Thoracic aorta (tissue), 2 donors: ENCODE measurements around the gene INPP5J. TPM values are rescaled to one million over a fixed set of nuclear protein-coding genes. Genes with fewer than 3 reads are reported as not detected.
"Not testable (repeated sequence)": the region's sequence is repeated elsewhere in the genome, so short reads cannot be mapped to it uniquely, and the experiment has no call there.

Experiments used
- ATAC-seq: fragments of 150-250 bp; one replicate; pipeline ENCODE4 v1.8.0; 2017; ENCODE audit warnings: low read depth; ENCODE audit not compliant: insufficient number of reproducible peaks, low FRiP score
- DNase-seq: peaks from one replicate; pipeline ENCODE4 v3.0.0-alpha.2; 2020; ENCODE audit warnings: low spot score
- H3K27ac ChIP-seq, 2 donors: fragments of 200-600 bp; sonication (generic); 1 replicate in 1 of 2; 2 replicates in 1 of 2; pipeline ENCODE4 v1.5.1; 2016; ENCODE audit warnings: mild to moderate bottlenecking in 2 of 2, moderate library complexity in 2 of 2
- H3K27me3 ChIP-seq: fragments of 200-600 bp; sonication (generic); replicated peaks from 2 replicates; pipeline ENCODE4 v1.6.0; 2016; ENCODE audit warnings: mild to moderate bottlenecking; ENCODE audit not compliant: insufficient read depth
- H3K36me3 ChIP-seq: fragments of 200-600 bp; sonication (generic); one replicate; pipeline ENCODE4 v1.5.1; 2016
- H3K4me1 ChIP-seq, 2 donors: fragments of 200-600 bp; sonication (generic); 1 replicate in 1 of 2; 2 replicates in 1 of 2; pipeline versions ENCODE4 v1.5.1 to v1.6.0; 2016; ENCODE audit warnings: low read depth in 2 of 2, mild to moderate bottlenecking in 1 of 2; ENCODE audit not compliant: control insufficient read depth in 1 of 2
- H3K4me3 ChIP-seq: fragments of 200-600 bp; sonication (generic); 2 replicates; pipeline ENCODE4 v1.5.1; 2016; ENCODE audit warnings: mild to moderate bottlenecking
- H3K9me3 ChIP-seq: fragments of 200-600 bp; sonication (generic); 2 replicates; pipeline ENCODE4 v1.5.1; 2016
- total RNA-seq, 2 donors: library from RNA; depleted of rRNA; stranded (reverse); fragments of >200 nt; gene quantifications; one replicate each; pipeline versions ENCODE4 v1.1.0 to v1.2.3, GENCODE V29; 2016
- TF ChIP-seq, protein P1 (sequence below): fragments of 200-600 bp; sonication (generic); IDR thresholded peaks from one replicate; pipeline ENCODE4 v1.5.1; 2019; ENCODE audit warnings: antibody characterized with exemption

The INPP5J gene
- total RNA-seq, 2 donors from 2014 or later, result 2.3 to 4.1 TPM

DNA sequence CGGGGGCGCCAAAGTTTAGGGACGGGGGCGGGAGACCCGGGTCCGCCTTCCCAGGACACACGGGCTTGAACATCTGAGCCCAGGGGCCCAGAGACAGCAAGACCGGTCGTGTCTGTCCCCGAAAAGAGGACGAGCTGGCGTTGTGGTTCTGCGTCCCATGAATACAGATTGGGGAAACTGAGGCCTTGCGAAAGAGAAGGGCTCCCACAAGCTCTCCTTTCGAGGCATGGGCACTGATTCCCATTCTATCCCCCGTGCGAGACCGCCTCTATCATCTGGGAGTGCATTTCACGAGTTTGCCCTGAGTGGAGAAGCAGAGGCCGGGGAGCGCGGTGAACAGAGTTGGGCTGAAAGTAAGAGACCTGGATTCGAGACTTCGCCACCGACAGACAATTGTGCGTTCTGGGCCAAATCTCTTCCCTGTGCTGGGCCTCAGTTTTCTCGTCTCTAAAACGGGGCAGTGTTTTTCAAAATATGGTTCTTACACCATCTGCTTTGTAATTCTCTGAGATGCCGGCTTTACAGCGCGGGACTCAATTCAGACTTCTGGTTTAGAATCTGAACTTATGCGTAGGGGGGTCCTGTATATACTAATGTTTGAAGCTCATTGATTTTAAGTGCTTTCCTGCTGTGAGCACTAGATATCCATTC lies 37.7 kb downstream of the INPP5J start:
- DNase-seq (no peak), ATAC-seq (peak; percentile 1)
- no peaks in the 10 kb centered on the region for H3K9me3 ChIP-seq
- H3K27me3 ChIP-seq, result no peaks in the 10 kb centered on the region
- H3K4me1 ChIP-seq, result peaks cover 30 to 62% of the 10 kb centered on the region in 2 donors
- H3K36me3 ChIP-seq, result no peaks in the 10 kb centered on the region
- peak overlapping the region; percentile 75 for H3K4me3 ChIP-seq
- TF ChIP-seq, protein P1, sequence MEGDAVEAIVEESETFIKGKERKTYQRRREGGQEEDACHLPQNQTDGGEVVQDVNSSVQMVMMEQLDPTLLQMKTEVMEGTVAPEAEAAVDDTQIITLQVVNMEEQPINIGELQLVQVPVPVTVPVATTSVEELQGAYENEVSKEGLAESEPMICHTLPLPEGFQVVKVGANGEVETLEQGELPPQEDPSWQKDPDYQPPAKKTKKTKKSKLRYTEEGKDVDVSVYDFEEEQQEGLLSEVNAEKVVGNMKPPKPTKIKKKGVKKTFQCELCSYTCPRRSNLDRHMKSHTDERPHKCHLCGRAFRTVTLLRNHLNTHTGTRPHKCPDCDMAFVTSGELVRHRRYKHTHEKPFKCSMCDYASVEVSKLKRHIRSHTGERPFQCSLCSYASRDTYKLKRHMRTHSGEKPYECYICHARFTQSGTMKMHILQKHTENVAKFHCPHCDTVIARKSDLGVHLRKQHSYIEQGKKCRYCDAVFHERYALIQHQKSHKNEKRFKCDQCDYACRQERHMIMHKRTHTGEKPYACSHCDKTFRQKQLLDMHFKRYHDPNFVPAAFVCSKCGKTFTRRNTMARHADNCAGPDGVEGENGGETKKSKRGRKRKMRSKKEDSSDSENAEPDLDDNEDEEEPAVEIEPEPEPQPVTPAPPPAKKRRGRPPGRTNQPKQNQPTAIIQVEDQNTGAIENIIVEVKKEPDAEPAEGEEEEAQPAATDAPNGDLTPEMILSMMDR, result no peak
- peak overlapping the region; percentile 81 to 95 for H3K27ac ChIP-seq

DNA sequence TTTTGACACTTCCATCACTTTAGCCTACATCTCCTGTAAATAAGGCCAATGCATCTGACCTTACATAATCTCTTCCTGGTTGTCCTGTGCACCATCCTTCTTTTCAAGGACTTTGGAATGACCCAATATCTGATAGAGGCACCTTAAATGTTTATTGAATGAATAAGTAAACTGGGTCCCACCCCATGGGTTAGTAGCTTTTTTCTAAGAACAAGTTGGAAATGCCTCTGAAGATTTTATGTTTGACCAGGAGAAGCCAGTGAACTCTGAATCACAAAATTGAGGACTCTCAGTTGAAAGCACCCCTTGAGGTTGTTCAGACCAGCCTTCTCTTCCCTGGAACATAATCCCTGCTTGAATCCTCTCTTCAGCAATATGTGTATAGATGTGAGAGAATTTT lies 38.6 kb downstream of the INPP5J start:
- H3K36me3 ChIP-seq, result no peaks in the 10 kb centered on the region
- H3K27me3 ChIP-seq, result no peaks in the 10 kb centered on the region
- ATAC-seq (no peak), DNase-seq (no peak)
- peak overlapping the region; percentile 81 to 95 for H3K27ac ChIP-seq
- TF ChIP-seq, protein P1, result no peak
- peak overlapping the region; percentile 75 for H3K4me3 ChIP-seq
- peaks cover 25 to 59% of the 10 kb centered on the region in 2 donors for H3K4me1 ChIP-seq
- H3K9me3 ChIP-seq, result no peaks in the 10 kb centered on the region

- Histone ChIP-seq H3K36me3 (no peaks in the 10 kb centered on the region), H3K27me3 (no peaks in the 10 kb centered on the region), H3K9me3 (no peaks in the 10 kb centered on the region), H3K4me1 (peaks cover 28 to 56% of the 10 kb centered on the region in 2 donors), H3K27ac (peak overlapping the region; percentile 81 to 95), H3K4me3 (peak overlapping the region; percentile 75)
- DNase-seq (no peak), ATAC-seq (no peak)
- TF ChIP-seq, protein P1, result peak; percentile 7
Observed at GRCh38 chr22:31162015-31162765, 39.4 kb downstream of the INPP5J start.

DNA sequence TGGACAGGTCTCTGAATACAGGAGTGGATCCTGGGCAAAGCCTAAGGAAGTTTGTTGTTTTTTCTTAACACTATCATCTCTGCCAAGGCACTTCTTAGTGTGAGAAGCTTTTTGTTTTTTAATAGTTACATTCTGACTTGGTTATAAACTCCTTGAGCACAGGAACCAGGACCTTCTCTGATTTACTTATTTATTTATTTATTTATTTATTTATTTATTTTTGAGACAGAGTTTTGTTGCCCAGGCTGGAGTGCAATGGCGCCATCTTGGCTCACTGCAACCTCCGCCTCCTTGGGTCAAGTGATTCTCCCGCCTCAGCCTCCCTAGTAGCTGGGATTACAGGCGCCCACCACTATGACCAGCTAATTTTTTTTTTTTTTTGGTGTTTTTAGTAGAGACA lies 48.2 kb downstream of the INPP5J start:
- DNase-seq, result no peak
- H3K9me3 ChIP-seq, result no peaks in the 10 kb centered on the region
- H3K4me1 ChIP-seq, result peaks cover 43 to 77% of the 10 kb centered on the region in 2 donors
- no peaks in the 10 kb centered on the region for H3K27me3 ChIP-seq
- TF ChIP-seq, protein P1, result no peak
- H3K36me3 ChIP-seq, result no peaks in the 10 kb centered on the region
- H3K27ac ChIP-seq, result peak overlapping the region; percentile 39 to 83
- no peak overlapping the region for H3K4me3 ChIP-seq
- no peak for ATAC-seq

GRCh38 chr22:31171734-31172133 lies 49.0 kb downstream of the INPP5J start:
- not testable (repeated sequence) for H3K36me3 ChIP-seq, DNase-seq, H3K27me3 ChIP-seq, H3K4me3 ChIP-seq, ATAC-seq, H3K9me3 ChIP-seq
- H3K27ac ChIP-seq, result peak overlapping the region; percentile 79 to 83
- peaks cover 40 to 77% of the 10 kb centered on the region in 2 donors for H3K4me1 ChIP-seq
